Caco-2 (cell line): ENCODE data around the gene SLC34A3. TPM values are rescaled to one million over a fixed set of nuclear protein-coding genes. Genes with fewer than 3 reads are reported as not detected.

Source experiments
- BruUV-seq: library from RNA; stranded (reverse); fragments of 400-500 nt; replicated peaks from 2 replicates; lab custom pipeline; 2021; lab: Mats Ljungman, UMichigan
- CTCF ChIA-PET: fragments of 300-600 bp; sonication (Branson Sonifier 250); formaldehyde crosslinking; loops from one replicate; lab custom pipeline; 2022; ENCODE audit warnings: antibody characterized with exemption; lab: Charles Lee
- POLR2A ChIA-PET: fragments of 300-600 bp; sonication (Branson Sonifier 250); formaldehyde crosslinking; loops from one replicate; lab custom pipeline; 2022; ENCODE audit warnings: antibody characterized with exemption; lab: Charles Lee
- DNase-seq, 2 experiments: peaks; one replicate each; pipeline versions ENCODE4 v3.0.0 to v3.0.0-alpha.2; 2020 to 2022
- H3K27me3 ChIP-seq: replicated peaks from 2 replicates; pipeline ENCODE4 v1.6.0; 2011; ENCODE audit warnings: low read length; ENCODE audit not compliant: control insufficient read depth, insufficient read depth
- H3K36me3 ChIP-seq: 2 replicates; pipeline ENCODE4 v1.5.1; 2011; ENCODE audit warnings: low read length; ENCODE audit not compliant: control insufficient read depth, insufficient read depth
- H3K4me1 ChIP-seq: fragments of 250-450 bp; sonication (Bioruptor Pico); 2 replicates; pipeline ENCODE4 v1.5.1; 2020; ENCODE audit warnings: mild to moderate bottlenecking
- H3K4me3 ChIP-seq: 2 replicates; pipeline ENCODE4 v1.5.1; 2011; ENCODE audit warnings: low read depth, mild to moderate bottlenecking, control low read depth, low read length
- H3K9me3 ChIP-seq: fragments of 250-450 bp; sonication (Bioruptor Pico); 2 replicates; pipeline ENCODE4 v1.5.1; 2020; ENCODE audit warnings: mild to moderate bottlenecking, moderate library complexity
- H3K27ac Mint-ChIP-seq: one replicate; pipeline ENCODE4 v1.8.0; 2022; ENCODE audit warnings: mixed read lengths; ENCODE audit not compliant: unreplicated experiment
- H3K27me3 Mint-ChIP-seq: one replicate; pipeline ENCODE4 v1.8.0; 2022; ENCODE audit warnings: mixed read lengths; ENCODE audit not compliant: insufficient read depth, unreplicated experiment
- H3K36me3 Mint-ChIP-seq: one replicate; pipeline ENCODE4 v1.8.0; 2022; ENCODE audit warnings: mild to moderate bottlenecking, mixed read lengths; ENCODE audit not compliant: insufficient read depth, unreplicated experiment
- H3K4me1 Mint-ChIP-seq: one replicate; pipeline ENCODE4 v1.8.0; 2022; ENCODE audit warnings: low read depth, mixed read lengths; ENCODE audit not compliant: unreplicated experiment
- H3K4me3 Mint-ChIP-seq: one replicate; pipeline ENCODE4 v1.8.0; 2022; ENCODE audit warnings: mild to moderate bottlenecking, moderate library complexity, mixed read lengths; ENCODE audit not compliant: unreplicated experiment
- H3K9me3 Mint-ChIP-seq: one replicate; pipeline ENCODE4 v1.8.0; 2022; ENCODE audit warnings: mixed read lengths; ENCODE audit not compliant: unreplicated experiment
- intact Hi-C: fragments of 100-400 bp; cut with micrococcal nuclease; formaldehyde crosslinking; loops from one replicate; pipeline ENCODE4 v1.10.0; 2022; ENCODE audit not compliant: unreplicated experiment
- total RNA-seq: library from RNA; stranded (reverse); gene quantifications from 2 replicates; pipeline ENCODE4 v1.2.3, GENCODE V29; 2022
- TF ChIP-seq, protein P1 (sequence below), 2 experiments: fragments of 200-600 bp in 1 of 2; IDR thresholded peaks; 1 replicate in 1 of 2; 2 replicates in 1 of 2; pipeline versions ENCODE4 v1.5.1 to v1.8.0; 2011 to 2022; ENCODE audit warnings: antibody characterized with exemption in 1 of 2, control low read depth in 1 of 2, inconsistent platforms in 1 of 2, low read depth in 1 of 2, low read length in 1 of 2, mild to moderate bottlenecking in 1 of 2, moderate library complexity in 1 of 2; ENCODE audit not compliant: insufficient read depth in 1 of 2, severe bottlenecking in 1 of 2, unreplicated experiment in 1 of 2

The SLC34A3 gene
- total RNA-seq, 1 experiment from 2014 or later, result not detected

DNA sequence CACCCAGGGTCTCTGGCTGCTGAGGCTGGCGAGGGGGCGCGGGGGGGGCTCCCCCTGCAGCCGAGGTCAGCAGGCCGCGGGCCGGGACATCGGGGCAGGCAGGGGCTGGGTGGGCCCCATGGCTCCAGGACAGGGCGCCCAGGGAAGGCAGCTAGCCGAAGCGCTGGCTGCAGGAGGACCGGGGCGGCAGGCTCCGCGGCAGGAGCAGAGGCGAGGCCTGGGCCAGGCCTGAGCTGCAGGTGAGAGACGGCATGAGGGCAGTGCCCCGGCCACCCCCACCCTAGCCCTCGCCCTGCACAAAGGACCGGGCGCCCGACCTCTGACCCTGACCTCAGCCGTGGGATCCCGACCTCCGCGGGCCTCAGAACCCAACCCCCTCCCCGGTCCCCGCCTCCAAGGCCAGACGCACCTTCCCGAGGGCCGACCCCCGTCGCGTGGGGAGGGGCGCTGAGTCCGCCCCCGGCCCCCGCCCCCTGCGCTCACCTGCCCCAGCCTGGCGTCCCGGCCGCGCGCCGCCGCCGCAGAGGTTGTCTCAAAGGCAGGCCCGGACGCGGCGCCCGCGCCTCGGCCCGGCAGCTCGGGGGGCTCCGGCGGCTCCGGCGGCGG is 9.1 kb upstream of the SLC34A3 start:
- Histone ChIP-seq H3K27me3 (no peaks in the 10 kb centered on the region), H3K4me1 (peaks cover 29% of the 10 kb centered on the region), H3K9me3 (no peaks in the 10 kb centered on the region), H3K4me3 (peak overlapping the region; percentile 69), H3K36me3 (no peaks in the 10 kb centered on the region)
- no peak overlapping the region for H3K27ac Mint-ChIP-seq
- H3K9me3 Mint-ChIP-seq, result no peaks in the 10 kb centered on the region
- no TSS peak for BruUV-seq
- peaks cover 29% of the 10 kb centered on the region for H3K36me3 Mint-ChIP-seq
- H3K4me3 Mint-ChIP-seq, result peak overlapping the region; percentile 85
- POLR2A ChIA-PET, result interaction anchor here (2.5 to 3.3 kb wide), 3 partner anchors 19 to 33 kb away, joined by 10 to 27 read pairs (median 14); partner anchors contain the start of genes ANAPC2, SSNA1, TPRN and TUBB4B
- CTCF ChIA-PET, result interaction anchor here (1.3 to 2.5 kb wide), 3 partner anchors 15 to 47 kb away, joined by 3 to 27 read pairs (median 3); no protein-coding TSS in a partner anchor
- intact Hi-C loops, result loop anchor here (2.0 kb wide), 1 partner anchor 19 kb away; the partner anchor contains the start of gene TUBB4B
- no peaks in the 10 kb centered on the region for H3K27me3 Mint-ChIP-seq
- TF ChIP-seq, protein P1, sequence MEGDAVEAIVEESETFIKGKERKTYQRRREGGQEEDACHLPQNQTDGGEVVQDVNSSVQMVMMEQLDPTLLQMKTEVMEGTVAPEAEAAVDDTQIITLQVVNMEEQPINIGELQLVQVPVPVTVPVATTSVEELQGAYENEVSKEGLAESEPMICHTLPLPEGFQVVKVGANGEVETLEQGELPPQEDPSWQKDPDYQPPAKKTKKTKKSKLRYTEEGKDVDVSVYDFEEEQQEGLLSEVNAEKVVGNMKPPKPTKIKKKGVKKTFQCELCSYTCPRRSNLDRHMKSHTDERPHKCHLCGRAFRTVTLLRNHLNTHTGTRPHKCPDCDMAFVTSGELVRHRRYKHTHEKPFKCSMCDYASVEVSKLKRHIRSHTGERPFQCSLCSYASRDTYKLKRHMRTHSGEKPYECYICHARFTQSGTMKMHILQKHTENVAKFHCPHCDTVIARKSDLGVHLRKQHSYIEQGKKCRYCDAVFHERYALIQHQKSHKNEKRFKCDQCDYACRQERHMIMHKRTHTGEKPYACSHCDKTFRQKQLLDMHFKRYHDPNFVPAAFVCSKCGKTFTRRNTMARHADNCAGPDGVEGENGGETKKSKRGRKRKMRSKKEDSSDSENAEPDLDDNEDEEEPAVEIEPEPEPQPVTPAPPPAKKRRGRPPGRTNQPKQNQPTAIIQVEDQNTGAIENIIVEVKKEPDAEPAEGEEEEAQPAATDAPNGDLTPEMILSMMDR (IDR thresholded peaks at IDR 0.05; ENCODE audit: insufficient read depth in 1 of 2, low read depth in 1 of 2, low read length in 1 of 2, severe bottlenecking in 1 of 2, unreplicated experiment in 1 of 2), result no peak
- peaks cover 11% of the 10 kb centered on the region for H3K4me1 Mint-ChIP-seq
- peak in 1 of 2 experiments; percentile 65 for DNase-seq

DNA sequence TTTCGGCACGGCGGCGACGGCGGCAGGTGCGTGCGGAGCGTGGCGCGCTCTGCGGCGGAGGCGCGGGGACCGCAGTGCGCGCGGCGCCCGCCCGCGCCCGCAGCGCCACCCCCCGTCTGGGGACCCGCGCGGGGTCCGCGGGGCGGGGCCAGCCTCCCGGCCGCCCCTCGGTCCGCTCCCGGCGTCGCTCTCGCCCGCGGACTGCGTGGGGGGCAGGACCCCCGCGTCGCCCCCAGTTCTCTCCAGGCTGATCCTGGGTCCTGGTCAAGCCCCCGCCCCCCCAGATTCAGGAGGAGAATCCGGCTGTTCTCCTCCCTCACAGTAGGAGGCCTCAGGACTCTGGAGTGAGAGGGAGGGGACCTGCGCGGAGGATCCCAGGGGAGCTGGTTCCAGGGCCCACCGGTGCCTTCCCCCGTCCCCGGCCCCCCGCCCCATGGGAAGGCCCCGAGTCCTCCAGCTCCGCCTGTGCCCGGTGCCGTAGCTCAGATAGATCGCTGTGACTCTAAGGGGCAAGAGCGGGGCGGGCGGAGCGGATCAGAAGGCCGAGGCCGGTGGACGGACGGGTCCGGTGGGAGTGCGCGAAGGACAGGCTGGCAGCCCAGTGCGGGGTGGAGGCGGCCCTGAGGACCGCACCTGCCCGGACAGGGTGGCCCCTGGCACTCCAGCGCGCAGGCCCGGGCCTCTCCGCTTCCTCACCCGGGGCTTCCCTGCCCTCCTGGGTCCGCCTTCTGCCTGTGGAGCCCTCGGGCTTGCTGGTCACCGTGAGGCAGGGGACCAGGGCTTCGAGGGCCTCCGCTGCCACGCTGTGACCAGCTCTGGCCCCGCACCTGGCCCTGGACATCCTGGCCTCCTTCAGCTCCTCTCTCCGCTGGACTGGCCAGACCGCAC is 8.3 kb upstream of the SLC34A3 start, which contains the start of gene RNF208:
Gene RNF208 (minus strand): TSS at position 51 of the 888 bp plus-strand sequence. CDS start 1,028 bp downstream, outside the sequence.
- no peak for DNase-seq

More for the DNA sequence above, 8.3 kb upstream of the SLC34A3 start, which contains the start of gene RNF208:
- no peaks in the 10 kb centered on the region for H3K9me3 ChIP-seq
- Mint-ChIP-seq H3K27ac (no peak within 1 kb of the TSS), H3K4me3 (peak within 1 kb of the TSS; percentile 85), H3K36me3 (peaks cover 21% of the 10 kb centered on the region), H3K27me3 (no peaks in the 10 kb centered on the region), H3K4me1 (peaks cover 8% of the 10 kb centered on the region), H3K9me3 (no peaks in the 10 kb centered on the region)
- H3K4me1 ChIP-seq, result peaks cover 29% of the 10 kb centered on the region
- ChIA-PET POLR2A (interaction anchor here (1.0 to 3.3 kb wide), 5 partner anchors 18 to 33 kb away, joined by 5 to 27 read pairs (median 10); partner anchors contain the start of genes ANAPC2, NELFB, SSNA1 and TPRN), CTCF (interaction anchor here (1.0 to 2.5 kb wide), 7 partner anchors 14 to 47 kb away, joined by 3 to 27 read pairs (median 3); partner anchors contain the start of gene TUBB4B)
- TF ChIP-seq, protein P1 (IDR thresholded peaks at IDR 0.05; ENCODE audit: insufficient read depth in 1 of 2, low read depth in 1 of 2, low read length in 1 of 2, severe bottlenecking in 1 of 2, unreplicated experiment in 1 of 2), result peak in 1 of 2 experiments; percentile 4
- BruUV-seq, result no TSS peak
- no peaks in the 10 kb centered on the region for H3K27me3 ChIP-seq
- H3K4me3 ChIP-seq, result peak within 1 kb of the TSS; percentile 69
- intact Hi-C loops, result loop anchor here (2.0 kb wide), 1 partner anchor 18 kb away; the partner anchor contains the start of gene TUBB4B
- no peaks in the 10 kb centered on the region for H3K36me3 ChIP-seq
